ENCODE data around the gene CDK14. TPM values are rescaled to one million over a fixed set of nuclear protein-coding genes. Genes with fewer than 3 reads are reported as not detected.
"Not testable (repeated sequence)": the region's sequence is repeated elsewhere in the genome, so short reads cannot be mapped to it uniquely, and the experiment has no call there.

The CDK14 gene
- total RNA-seq, 1 donor from 2014 or later = 3.2 TPM

DNA sequence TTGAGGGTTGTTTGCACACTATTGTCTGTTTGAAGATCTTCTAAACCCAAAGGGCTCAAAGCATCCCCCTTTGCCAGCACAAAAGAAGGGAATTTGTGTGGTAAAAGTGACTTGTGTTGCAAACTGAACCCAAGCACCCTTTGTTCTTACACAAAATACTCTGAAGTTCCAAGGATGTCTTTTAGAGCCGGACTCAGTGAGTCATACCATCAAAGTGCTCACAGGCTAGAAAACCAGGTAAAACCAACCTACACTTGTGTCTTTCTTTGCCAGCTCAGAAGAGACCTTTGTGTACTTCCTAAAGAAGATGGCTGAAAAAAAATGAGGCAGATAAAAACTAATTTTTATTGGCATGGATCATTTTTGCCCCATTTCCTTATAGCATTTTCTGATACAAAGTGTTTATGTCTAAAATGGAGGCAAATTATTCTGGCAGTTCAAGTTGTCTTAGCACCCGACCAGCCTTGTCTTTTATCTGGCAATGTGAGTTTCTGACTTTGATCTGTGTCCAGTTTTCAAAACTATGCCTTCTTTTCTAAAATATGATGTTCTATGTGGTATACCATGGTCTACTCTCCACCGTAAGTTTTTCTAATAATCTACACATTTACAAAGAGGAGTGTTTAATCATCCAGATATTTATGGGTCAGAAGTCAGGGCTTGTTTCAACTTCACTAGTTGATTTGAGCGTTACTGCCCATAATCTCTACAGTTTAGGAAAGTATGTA is 539.7 kb downstream of the CDK14 start:
- no peak for DNase-seq

DNA sequence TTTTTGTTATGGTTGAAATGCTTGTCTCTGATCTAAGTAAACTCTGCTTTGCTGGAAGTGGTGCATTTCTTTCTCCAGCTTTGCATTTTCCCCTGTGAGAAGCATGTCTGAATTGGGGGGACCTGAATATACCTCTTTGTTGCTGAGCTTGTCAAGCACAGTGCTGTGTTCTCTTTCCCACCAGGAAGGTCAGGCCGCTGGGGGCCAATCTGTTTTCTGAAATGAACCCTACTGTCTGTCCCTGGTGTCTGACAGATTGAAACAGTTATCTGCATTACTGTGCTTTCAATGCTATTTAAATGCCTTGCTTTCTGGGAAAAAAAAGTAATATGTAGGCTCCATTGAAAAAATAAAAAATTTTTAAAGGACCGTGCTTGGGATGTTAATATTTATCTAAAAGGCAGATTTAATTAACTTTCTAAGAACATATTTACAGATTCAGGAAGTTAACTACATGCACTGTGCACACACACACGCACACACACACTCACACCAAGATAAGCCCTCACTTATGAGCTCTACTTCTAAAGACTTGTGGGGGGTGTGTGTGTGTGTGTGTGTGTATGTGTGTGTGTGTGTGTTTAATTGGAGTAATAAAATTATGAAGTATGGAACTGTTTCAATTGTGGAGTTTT is 541.1 kb downstream of the CDK14 start:
- DNase-seq = no peak

DNA sequence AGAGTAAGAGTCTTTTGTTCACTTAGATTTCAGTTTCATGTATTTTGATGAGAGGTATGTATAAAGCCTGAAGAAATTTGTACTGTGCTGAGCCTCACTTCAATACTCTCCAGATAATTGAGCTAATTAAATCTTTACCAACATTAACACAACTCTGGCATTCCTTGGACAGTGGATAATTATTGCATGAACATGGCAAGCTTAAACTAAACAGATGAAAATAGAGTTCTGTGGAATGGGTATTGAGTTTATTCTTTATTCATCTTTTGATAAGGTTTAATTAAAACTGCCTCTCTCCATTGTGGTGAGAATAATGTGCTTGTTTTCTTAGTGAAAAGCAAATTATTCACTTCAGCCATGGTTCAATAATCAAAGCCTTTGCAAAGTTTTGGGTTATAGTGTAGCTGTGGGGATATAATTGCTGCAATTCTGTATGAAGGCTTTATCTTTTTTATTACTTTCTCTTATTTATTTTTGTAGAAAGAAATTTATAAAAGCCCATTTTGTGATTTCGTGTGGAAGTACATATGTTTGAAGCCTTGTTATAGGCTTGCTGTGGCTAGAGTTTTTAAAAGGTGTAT is 541.8 kb downstream of the CDK14 start:
- DNase-seq = no peak

DNA sequence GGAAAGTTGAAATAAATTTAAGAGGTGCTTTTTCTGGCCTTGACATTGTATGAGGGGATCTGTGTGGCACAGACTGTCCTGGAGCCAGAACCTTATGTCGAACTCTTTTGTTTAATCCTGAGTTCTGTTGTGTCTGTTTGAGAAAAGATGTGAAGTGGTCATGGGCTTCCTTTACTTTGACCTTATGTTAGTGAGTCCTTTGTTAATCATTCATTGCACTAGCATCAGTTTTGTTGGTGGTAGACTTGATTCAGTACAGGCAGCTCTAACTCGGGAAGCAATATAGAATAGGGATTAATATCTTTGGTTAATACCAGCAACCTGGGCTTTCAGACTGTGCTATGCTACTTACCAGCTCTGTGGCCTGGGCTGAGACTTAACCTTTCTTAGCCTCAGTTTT is 544.2 kb downstream of the CDK14 start:
- no peak for DNase-seq

DNA sequence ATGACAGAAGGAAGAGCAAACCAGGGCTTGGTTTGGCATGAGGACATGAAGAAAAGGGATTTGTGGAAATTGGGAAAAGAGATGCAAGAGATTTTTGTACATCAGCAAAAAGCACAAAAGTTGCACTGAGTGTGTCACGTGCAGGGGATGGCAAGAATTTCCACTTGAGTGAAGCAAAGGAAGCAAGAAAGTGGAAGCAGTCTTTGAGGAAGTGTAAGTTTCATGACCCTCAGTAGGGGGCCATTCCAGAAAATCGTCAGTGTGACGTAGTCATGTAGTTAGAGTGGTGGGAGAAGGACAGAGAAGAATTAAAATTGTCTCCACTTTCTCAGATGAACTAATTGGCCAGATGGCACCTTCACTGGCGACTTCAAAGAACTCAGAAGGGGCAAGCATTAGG is 544.9 kb downstream of the CDK14 start:
- DNase-seq = no peak

DNA sequence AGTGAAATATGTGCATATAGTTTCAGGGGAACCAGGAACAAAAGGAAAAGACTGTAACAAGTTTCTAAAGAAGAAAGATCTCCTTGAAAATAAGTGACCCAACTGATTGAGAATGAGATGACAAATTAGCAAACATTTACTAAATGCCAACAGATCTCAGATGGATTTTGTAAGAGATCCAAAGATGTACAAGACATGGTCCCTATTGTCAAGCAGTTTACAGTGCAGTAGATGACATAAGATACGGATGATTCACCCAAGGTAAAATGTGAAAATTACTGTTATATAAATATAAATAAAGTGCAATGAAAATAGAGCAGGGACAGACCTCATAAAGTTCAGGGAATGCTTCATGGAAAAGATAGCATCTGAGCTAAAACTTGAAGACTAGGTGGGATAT is 546.6 kb downstream of the CDK14 start:
- DNase-seq = no peak

DNA sequence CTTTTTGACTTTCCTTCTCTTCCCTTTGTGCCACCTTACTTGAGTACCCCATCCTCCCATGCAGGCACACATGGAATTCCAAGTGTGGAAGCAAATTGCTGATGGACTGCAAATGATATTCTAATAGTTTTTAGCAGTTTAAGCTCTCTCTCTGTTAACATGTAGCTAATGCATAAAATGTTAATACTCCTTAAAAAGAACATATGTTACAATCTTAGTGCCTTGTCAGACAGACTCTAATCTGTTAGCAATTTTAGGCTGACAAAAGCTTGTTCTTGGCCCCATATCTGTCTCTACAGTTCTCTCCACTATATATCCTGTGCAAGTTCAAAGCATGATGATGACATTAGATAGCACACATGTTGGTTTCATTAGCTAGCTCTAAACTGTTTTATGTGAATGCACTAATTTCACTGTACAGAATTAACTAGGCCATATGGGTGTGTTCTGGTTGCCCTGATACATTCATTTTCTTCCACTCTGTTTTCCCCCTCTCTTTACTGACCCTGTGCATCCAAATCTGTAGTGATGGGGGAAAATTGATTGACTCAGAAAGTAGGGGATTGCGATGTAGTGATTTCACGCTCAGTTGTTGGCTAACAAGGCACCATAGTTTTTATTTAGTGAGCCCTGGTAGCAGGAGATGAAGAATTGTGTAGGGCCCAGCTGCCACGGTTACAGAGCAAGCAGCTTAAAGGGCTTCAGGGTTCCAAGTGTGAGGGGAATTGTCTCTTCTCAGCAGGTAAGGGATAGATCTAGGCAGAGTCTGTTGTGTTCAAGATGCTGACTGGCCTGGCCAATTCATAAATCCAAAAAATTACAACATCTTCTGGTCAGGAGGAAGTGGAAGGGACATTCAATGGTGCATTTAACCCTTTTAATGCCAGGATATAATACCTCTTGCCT is 553.5 kb downstream of the CDK14 start:
- DNase-seq = no peak

DNA sequence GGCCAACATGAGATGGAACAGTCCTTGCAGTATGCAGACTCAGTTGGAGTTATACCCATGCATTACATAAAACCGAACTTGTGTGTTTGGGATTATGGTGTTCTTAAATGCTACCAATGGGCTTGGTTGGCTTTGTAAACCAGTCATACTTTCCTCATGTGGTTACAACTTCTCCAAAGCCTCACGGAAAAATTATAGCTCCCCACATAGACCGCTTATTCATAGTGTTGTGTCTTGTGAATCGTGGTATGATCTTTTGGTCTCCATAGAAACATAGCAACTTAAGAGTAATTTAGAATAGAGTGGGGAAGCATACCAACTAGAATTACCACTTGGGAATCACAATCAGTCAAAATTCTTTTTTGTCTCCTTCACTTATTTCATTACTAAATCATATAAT is 555.8 kb downstream of the CDK14 start:
- DNase-seq = no peak

DNA sequence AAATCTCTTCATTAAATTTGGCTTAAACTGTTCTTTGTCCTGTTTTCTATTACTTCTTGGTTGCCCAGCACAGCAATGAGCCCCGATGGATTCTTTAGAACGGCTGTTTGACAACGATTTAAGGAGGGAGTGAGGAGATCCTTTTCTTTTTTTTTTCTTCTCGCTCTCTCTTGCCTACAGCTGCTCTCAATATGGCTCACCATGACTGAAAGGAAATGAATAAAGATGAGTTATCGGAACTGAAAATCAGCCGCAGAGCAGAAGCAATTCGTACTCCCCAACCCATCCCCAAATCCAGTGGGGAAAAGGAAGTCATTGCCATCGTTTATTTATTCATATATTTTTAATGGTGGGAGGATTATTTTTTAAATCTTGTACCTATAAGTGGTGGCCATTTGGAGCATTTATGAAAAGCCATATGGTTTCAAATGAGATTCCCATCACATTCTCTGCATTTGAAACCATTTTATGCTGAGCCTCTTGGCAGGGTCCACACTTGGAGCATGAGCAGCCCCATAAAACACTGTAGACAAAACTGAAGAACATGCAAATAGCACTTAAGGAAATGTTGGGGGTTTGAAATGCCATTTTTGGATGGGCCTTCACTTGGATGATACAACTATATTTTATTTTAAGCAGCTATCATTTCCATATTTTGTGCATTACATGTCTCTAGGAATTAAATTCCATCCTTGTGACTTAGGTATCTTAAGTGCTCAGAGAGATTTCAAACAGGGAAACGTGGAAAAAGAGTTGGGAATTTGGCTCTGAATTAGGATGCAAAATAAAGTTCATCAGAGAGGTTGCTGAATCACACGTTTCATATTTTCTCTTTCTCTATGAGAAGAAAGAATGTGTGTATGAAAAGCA is 560.4 kb downstream of the CDK14 start:
- no peak for DNase-seq

DNA sequence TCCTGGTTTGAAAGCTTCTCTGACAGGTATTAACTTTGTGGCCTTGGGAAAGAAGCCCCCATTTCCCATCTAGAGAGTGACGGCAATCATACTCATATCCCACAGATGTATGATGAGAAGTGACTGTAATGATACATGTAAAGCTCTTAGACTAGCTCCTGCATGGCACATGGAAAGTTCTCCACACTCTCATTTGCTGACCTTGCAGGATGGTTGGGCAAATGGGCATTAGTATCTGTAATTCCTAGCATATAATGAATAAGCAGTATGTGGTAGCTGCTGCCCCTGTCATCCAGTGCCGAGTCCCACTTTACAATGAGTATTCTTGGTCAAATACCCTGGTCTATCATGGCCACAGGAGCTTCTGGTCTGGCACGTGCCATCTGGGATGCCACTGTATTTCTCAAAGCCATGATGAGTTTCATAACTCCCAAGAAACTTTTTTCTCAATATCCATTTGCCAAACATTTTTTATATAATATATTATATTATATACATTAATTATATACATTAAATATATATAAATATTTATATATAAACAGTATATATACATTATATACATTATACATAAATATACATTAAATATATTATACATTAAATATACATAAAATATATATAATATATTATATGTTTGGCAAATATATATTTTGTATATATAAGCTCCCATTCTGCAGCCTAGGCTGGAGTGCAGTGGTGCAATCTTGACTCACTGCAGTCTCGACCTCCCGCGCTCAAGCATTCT is 561.6 kb downstream of the CDK14 start:
- DNase-seq = no peak

DNA sequence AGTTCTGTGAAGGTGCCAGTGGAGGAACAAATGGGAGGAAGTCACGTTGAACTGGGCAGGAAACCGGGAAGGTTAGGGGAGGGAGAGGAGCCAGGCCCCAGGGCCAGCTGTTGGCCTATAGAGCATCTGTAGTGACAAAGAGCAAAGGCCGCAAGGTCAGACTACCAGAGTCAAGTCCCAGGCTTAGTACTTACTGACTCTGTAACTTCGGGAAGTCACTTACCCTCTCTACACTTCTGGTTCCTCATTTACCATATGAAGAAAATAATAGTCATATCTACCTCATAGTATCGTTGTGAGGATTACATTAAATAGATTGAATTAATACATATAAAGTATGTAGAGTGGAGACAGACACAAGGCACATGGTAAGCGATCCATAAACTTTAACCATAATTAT is 566.3 kb downstream of the CDK14 start:
- no peak for DNase-seq

DNA sequence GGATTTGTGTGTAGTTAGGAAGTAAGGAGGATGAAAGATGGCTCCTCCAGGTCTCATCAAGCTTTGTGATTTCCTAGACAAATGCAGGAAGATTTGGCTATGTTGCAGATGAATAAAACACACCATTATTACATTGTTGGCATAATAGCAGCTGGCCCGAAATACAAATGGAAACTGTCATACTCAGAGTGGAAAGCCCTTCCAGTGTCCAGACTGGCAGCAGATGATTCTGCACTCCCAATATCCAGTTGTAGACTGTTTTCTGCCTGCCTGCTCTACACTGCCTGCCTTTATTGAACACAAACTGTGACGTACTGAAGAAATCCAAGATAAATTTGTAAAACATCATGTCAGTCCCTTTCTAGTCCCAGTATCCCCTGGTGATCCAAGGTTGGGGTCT is 568.4 kb downstream of the CDK14 start:
- no peak for DNase-seq

DNA sequence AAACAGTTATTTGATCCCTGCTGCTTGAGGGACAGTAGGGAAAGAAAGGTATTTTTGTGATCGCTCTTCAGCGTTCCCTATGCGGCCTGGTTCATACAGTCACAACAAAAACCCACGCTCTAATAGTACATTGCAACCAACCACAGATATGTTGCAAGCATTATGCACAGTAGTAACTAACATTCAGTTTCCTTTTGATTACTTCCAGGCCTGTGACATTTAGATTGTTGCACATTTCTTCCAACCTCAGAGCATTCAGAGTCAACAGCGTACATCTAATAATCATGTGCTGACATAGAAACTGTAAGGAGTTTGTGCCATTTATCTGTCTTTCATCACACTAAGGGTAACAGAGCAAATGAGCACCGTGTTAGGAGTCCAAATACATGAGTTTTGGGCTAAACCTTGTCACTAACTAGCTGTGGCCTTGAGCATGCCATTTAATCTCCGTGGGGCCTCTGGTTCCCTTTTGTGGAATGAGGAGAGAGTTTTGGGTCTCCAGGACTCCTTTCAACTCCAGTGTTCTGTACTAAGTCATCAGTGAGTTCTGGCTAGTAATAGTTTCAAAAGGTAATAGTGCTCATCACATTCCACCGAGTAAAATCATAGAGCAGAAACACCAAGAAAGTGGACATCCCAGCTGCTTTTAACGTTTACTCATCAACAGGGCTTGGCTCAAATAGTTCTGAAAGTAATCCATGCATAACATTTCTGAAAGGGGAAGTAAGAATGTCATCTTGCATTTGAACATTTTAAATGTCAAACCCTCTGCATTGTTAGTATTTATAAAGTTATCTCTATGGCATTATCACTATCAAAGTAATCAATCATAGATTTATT is 569.1 kb downstream of the CDK14 start:
- DNase-seq = no peak

DNA sequence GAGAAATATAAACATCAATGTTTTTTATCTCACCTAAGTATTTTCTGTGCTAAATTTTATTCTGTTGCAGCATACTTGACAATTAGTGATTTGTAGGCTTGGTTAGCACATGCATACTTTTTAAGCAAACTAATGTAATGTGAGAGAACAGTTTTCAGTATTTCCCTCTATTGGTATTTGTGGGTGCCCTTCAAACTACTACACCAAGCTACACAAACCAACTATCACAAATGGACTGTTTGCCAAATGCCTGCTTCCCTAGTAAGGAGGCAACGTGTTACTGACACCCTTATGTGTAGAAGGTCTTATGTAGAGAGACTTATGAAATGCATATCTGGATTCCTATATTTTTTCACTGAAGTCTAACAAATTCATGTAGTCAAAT is 569.7 kb downstream of the CDK14 start:
- no peak for DNase-seq

DNA sequence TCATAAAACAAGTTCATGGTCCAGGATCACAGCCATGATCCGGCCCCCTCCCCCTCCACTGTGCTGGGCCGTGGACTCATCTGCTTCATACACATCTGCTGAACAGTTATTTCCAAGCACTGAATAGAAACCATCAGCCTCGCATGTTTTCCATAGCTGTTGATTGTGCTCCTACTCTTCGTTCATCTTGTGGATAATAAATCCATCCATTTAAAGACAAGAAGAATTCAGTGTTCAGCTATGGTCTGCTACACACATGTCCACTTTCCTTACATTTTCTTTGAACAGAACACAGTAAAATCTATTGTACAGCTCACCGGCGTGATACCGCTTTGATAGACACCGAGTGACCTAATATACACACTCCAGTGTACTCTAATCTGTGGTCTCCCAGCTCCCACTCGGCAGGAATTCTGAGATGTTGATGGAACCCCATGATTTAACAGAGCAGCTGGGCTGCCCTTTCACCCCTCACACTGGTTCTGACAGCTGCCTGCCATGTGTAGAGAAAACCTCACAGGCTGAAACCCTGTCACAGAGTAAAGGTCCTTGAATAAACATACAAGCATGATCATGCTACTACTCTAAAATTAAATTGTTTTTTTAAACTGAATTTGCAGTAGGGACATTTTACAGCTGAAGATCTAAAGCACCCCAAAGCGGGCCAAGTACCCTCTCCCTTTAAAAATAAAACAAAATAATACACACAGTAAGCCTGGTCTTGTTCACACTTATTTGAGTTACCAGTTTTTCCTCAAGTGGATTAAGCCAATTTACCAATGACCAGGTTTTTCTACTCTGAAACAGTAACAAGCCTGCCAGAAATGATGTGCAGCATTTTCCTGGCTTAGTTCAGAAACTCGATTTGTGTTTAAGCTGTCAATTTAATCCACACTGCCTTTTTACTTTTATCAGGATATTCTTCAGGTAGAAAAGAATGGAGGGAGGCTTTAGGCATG is 573.0 kb downstream of the CDK14 start:
- DNase-seq = no peak

DNA sequence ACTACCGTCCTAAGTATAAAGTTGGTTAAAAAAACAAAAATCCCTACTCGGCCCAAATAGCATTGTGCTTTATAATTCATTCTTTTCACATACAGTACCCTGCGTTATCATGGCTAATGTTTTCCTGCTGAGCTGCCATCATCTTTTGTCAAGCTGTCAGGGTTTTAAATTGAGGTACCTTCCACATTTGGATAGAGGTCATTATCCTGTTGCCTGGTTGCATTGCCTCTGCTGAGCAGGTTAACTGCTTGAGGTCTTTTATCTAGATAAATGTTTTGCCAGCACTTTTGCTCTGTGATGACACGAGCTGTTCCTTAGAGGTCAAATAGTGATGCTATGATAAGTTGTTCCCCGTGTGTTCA is 573.7 kb downstream of the CDK14 start:
- no peak for DNase-seq

DNA sequence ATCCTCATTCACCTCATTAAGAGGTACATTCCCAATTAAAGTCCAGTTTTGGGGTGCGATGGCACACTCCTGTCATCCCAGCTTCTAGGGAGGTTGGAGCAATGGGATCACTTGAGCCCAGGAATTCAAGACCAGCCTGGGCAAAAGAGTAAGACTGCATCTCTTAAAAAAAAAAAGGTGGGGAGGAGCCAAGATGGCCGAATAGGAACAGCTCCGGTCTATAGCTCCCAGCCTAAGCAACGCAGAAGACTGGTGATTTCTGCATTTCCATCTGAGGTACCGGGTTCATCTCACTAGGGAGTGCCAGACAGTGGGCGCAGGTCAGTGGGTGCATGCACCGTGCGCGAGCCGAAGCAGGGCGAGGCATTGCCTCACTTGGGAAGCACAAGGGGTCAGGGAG is 577.1 kb downstream of the CDK14 start:
- DNase-seq = not testable (repeated sequence)

DNA sequence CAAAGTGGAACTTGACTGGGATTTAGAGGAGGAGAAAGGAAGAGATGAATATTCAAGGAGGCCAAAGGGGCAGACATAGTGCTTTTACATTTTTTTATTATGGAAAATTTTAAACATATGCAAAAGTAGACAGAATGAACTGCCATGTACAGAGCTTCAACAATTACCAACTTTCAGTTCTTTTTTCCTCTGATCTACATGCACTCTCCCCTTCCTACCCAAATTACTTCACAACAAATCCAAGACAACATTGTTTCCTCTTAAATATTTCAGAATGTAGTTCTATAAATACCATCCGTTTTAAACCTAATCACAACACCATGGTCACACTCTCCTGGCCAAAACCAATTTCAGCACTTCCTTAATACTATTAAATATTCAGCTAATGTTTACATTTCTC is 584.6 kb downstream of the CDK14 start:
- DNase-seq = no peak

DNA sequence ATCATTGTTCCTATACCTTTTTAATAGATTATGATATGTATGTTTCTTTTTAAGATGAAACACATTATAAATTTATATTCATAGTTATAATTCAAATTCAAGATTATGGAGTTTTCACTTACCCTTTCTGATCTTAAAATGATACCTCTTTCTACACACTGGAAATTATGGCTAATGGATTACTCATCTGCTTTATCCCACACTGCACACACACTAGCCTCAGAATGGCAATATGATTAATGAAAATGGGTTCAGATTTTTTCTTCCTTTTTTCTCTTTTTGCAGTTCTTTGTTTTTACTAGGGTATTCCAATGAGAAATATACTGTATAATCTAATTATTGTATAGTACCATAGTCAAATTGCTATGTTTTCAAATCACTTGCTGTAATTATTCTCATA is 585.8 kb downstream of the CDK14 start:
- no peak for DNase-seq
